ENCODE results near the gene MINDY1.

Gene MINDY1

GRCh38 chr1:150995460-150995859 is 11.2 kb downstream of the MINDY1 start:
- Histone ChIP-seq H3K4me3 (ENCODE audit: low read length) (no peak overlapping the region), H3K4me1 (ENCODE audit: control insufficient read depth, low read length) (no peaks in the 10 kb centered on the region), H3K79me2 (ENCODE audit: control insufficient read depth, low read length) (no peaks in the 10 kb centered on the region), H3F3A (ENCODE audit: control insufficient read depth, insufficient read depth) (no peaks in the 10 kb centered on the region), H4K20me1 (ENCODE audit: control insufficient read depth, insufficient read depth, low read depth, low read length) (no peaks in the 10 kb centered on the region), H3K27me3 (ENCODE audit: control insufficient read depth, low read length) (no peaks in the 10 kb centered on the region), H3K9me3 (ENCODE audit: control insufficient read depth, insufficient read depth, low read length) (no peaks in the 10 kb centered on the region), H3K4me2 (ENCODE audit: low read length) (no peak overlapping the region), H3K27ac (ENCODE audit: low read depth, low read length) (no peak overlapping the region), H3K36me3 (ENCODE audit: control insufficient read depth, low read length) (no peaks in the 10 kb centered on the region), H3K9me2 (replicated peaks; ENCODE audit: control insufficient read depth, low read length) (no peaks in the 10 kb centered on the region)
- TF ChIP-seq CTCF (IDR thresholded peaks at IDR 0.05; ENCODE audit: low read depth, low read length, poor library complexity, severe bottlenecking) (no peak), EZH2phosphoT487 (IDR thresholded peaks at IDR 0.05; ENCODE audit: borderline replicate concordance, low read length) (no peak)

GRCh38 chr1:150994248-150994647 is 12.5 kb downstream of the MINDY1 start:
- Histone ChIP-seq H3K4me2 (ENCODE audit: low read length) (no peak overlapping the region), H3K36me3 (ENCODE audit: control insufficient read depth, low read length) (no peaks in the 10 kb centered on the region), H3F3A (ENCODE audit: control insufficient read depth, insufficient read depth) (no peaks in the 10 kb centered on the region), H3K27ac (ENCODE audit: low read depth, low read length) (no peak overlapping the region), H3K79me2 (ENCODE audit: control insufficient read depth, low read length) (no peaks in the 10 kb centered on the region), H3K27me3 (ENCODE audit: control insufficient read depth, low read length) (no peaks in the 10 kb centered on the region), H3K9me3 (ENCODE audit: control insufficient read depth, insufficient read depth, low read length) (no peaks in the 10 kb centered on the region), H3K9me2 (replicated peaks; ENCODE audit: control insufficient read depth, low read length) (no peaks in the 10 kb centered on the region), H3K4me3 (ENCODE audit: low read length) (no peak overlapping the region), H3K4me1 (ENCODE audit: control insufficient read depth, low read length) (no peaks in the 10 kb centered on the region), H4K20me1 (ENCODE audit: control insufficient read depth, insufficient read depth, low read depth, low read length) (no peaks in the 10 kb centered on the region)
- TF ChIP-seq EZH2phosphoT487 (IDR thresholded peaks at IDR 0.05; ENCODE audit: borderline replicate concordance, low read length) (no peak), CTCF (IDR thresholded peaks at IDR 0.05; ENCODE audit: low read depth, low read length, poor library complexity, severe bottlenecking) (no peak)

- no peaks in the 10 kb centered on the region for H3K27me3 ChIP-seq (ENCODE audit: control insufficient read depth, low read length)
- no peaks in the 10 kb centered on the region for H3K4me1 ChIP-seq (ENCODE audit: control insufficient read depth, low read length)
- no peaks in the 10 kb centered on the region for H3F3A ChIP-seq (ENCODE audit: control insufficient read depth, insufficient read depth)
- H4K20me1 ChIP-seq (ENCODE audit: control insufficient read depth, insufficient read depth, low read depth, low read length), result no peaks in the 10 kb centered on the region
- no peaks in the 10 kb centered on the region for H3K9me2 ChIP-seq (replicated peaks; ENCODE audit: control insufficient read depth, low read length)
- H3K4me2 ChIP-seq (ENCODE audit: low read length), result no peak overlapping the region
- no peak for TF ChIP-seq EZH2phosphoT487 (IDR thresholded peaks at IDR 0.05; ENCODE audit: borderline replicate concordance, low read length)
- TF ChIP-seq CTCF (IDR thresholded peaks at IDR 0.05; ENCODE audit: low read depth, low read length, poor library complexity, severe bottlenecking), result no peak
- H3K79me2 ChIP-seq (ENCODE audit: control insufficient read depth, low read length), result no peaks in the 10 kb centered on the region
- H3K4me3 ChIP-seq (ENCODE audit: low read length), result no peak overlapping the region
- no peak overlapping the region for H3K27ac ChIP-seq (ENCODE audit: low read depth, low read length)
- no peaks in the 10 kb centered on the region for H3K9me3 ChIP-seq (ENCODE audit: control insufficient read depth, insufficient read depth, low read length)
- no peaks in the 10 kb centered on the region for H3K36me3 ChIP-seq (ENCODE audit: control insufficient read depth, low read length)
These were observed 14.1 kb downstream of the MINDY1 start for GRCh38 chr1:150992626-150993025.

- no peak overlapping the region for H3K4me2 ChIP-seq (ENCODE audit: low read length)
- no peaks in the 10 kb centered on the region for H3K36me3 ChIP-seq (ENCODE audit: control insufficient read depth, low read length)
- H3K9me2 ChIP-seq (replicated peaks; ENCODE audit: control insufficient read depth, low read length), result no peaks in the 10 kb centered on the region
- no peak overlapping the region for H3K4me3 ChIP-seq (ENCODE audit: low read length)
- no peaks in the 10 kb centered on the region for H3K4me1 ChIP-seq (ENCODE audit: control insufficient read depth, low read length)
- no peaks in the 10 kb centered on the region; the same call in 1 of the 2 replicates for H3K27me3 ChIP-seq (ENCODE audit: control insufficient read depth, low read length)
- H3K79me2 ChIP-seq (ENCODE audit: control insufficient read depth, low read length), result no peaks in the 10 kb centered on the region
- no peaks in the 10 kb centered on the region for H3K9me3 ChIP-seq (ENCODE audit: control insufficient read depth, insufficient read depth, low read length)
- H3F3A ChIP-seq (ENCODE audit: control insufficient read depth, insufficient read depth), result no peaks in the 10 kb centered on the region
- H4K20me1 ChIP-seq (ENCODE audit: control insufficient read depth, insufficient read depth, low read depth, low read length), result no peaks in the 10 kb centered on the region
- no peak for TF ChIP-seq EZH2phosphoT487 (IDR thresholded peaks at IDR 0.05; ENCODE audit: borderline replicate concordance, low read length)
- no peak overlapping the region for H3K27ac ChIP-seq (ENCODE audit: low read depth, low read length)
These were observed 18.8 kb downstream of the MINDY1 start for GRCh38 chr1:150987924-150988323.

Measured in DOHH2 (cell line).